DOHH2 (cell line): ENCODE measurements around the gene GPD2.

ENCODE experiments used
- H3F3A ChIP-seq: fragments of 200-600 bp; sonication (generic), shearing (Covaris generic); 2 replicates; pipeline ENCODE4 v1.6.0; 2016; ENCODE audit warnings: antibody characterized with exemption, mild to moderate bottlenecking; ENCODE audit not compliant: control insufficient read depth, insufficient read depth
- H3K27ac ChIP-seq: fragments of 200-600 bp; sonication (generic); 2 replicates; pipeline ENCODE4 v1.5.1; 2014; ENCODE audit warnings: low read depth, mild to moderate bottlenecking, low read length, moderate library complexity
- H3K27me3 ChIP-seq: fragments of 200-600 bp; sonication (generic); 2 replicates; pipeline ENCODE4 v1.6.1; 2014; ENCODE audit warnings: mild to moderate bottlenecking, low read length, mixed read lengths; ENCODE audit not compliant: control insufficient read depth
- H3K36me3 ChIP-seq: fragments of 200-600 bp; sonication (generic); 2 replicates; pipeline ENCODE4 v1.6.1; 2014; ENCODE audit warnings: mild to moderate bottlenecking, low read length, moderate library complexity, mixed read lengths; ENCODE audit not compliant: control insufficient read depth
- H3K4me1 ChIP-seq: fragments of 200-600 bp; sonication (generic); 2 replicates; pipeline ENCODE4 v1.6.1; 2014; ENCODE audit warnings: mild to moderate bottlenecking, low read length, mixed read lengths; ENCODE audit not compliant: control insufficient read depth
- H3K4me2 ChIP-seq: fragments of 200-600 bp; sonication (generic); 2 replicates; pipeline ENCODE4 v1.6.0; 2014; ENCODE audit warnings: mild to moderate bottlenecking, low read length, moderate library complexity
- H3K4me3 ChIP-seq: fragments of 200-600 bp; sonication (generic); 2 replicates; pipeline ENCODE4 v1.5.1; 2014; ENCODE audit warnings: mild to moderate bottlenecking, low read length, mixed read lengths
- H3K79me2 ChIP-seq: fragments of 200-600 bp; sonication (generic); 2 replicates; pipeline ENCODE4 v1.6.1; 2014; ENCODE audit warnings: mild to moderate bottlenecking, low read length, mixed read lengths; ENCODE audit not compliant: control insufficient read depth
- H3K9me2 ChIP-seq: fragments of 200-600 bp; sonication (generic); replicated peaks from 2 replicates; pipeline ENCODE4 v1.6.1; 2014; ENCODE audit warnings: mild to moderate bottlenecking, low read length, mixed read lengths; ENCODE audit not compliant: control insufficient read depth
- H3K9me3 ChIP-seq: fragments of 200-600 bp; sonication (generic); 2 replicates; pipeline ENCODE4 v1.6.1; 2014; ENCODE audit warnings: antibody characterized with exemption, low read length, mixed read lengths; ENCODE audit not compliant: control insufficient read depth, insufficient read depth
- H4K20me1 ChIP-seq: fragments of 200-600 bp; sonication (generic); 2 replicates; pipeline ENCODE4 v1.6.0; 2014; ENCODE audit warnings: low read depth, mild to moderate bottlenecking, antibody characterized with exemption, low read length, moderate library complexity; ENCODE audit not compliant: control insufficient read depth, insufficient read depth
- EZH2phosphoT487 ChIP-seq: fragments of 200-600 bp; sonication (generic); IDR thresholded peaks from 2 replicates; pipeline ENCODE4 v1.6.1; 2017; ENCODE audit warnings: borderline replicate concordance, mild to moderate bottlenecking, antibody characterized with exemption, low read length, moderate library complexity, mixed read lengths
- TF ChIP-seq, protein P1 (sequence below): fragments of 200-600 bp; sonication (generic); IDR thresholded peaks from one replicate; pipeline ENCODE4 v1.5.1; 2014; ENCODE audit warnings: antibody characterized with exemption, mild to moderate bottlenecking, low read depth, low read length; ENCODE audit not compliant: poor library complexity, severe bottlenecking

GPD2 gene

GRCh38 chr2:156600196-156600595 is 164.0 kb downstream of the GPD2 start:
- Histone ChIP-seq H3K79me2 (no peaks in the 10 kb centered on the region), H3K9me3 (no peaks in the 10 kb centered on the region), H3K9me2 (no peaks in the 10 kb centered on the region; the same call in 1 of the 2 replicates), H3K4me1 (no peaks in the 10 kb centered on the region), H3K27ac (no peak overlapping the region), H3K4me2 (no peak overlapping the region), H3F3A (no peaks in the 10 kb centered on the region), H3K36me3 (no peaks in the 10 kb centered on the region), H4K20me1 (no peaks in the 10 kb centered on the region), H3K27me3 (peaks cover 9% of the 10 kb centered on the region), H3K4me3 (no peak overlapping the region)
- TF ChIP-seq, protein P1, sequence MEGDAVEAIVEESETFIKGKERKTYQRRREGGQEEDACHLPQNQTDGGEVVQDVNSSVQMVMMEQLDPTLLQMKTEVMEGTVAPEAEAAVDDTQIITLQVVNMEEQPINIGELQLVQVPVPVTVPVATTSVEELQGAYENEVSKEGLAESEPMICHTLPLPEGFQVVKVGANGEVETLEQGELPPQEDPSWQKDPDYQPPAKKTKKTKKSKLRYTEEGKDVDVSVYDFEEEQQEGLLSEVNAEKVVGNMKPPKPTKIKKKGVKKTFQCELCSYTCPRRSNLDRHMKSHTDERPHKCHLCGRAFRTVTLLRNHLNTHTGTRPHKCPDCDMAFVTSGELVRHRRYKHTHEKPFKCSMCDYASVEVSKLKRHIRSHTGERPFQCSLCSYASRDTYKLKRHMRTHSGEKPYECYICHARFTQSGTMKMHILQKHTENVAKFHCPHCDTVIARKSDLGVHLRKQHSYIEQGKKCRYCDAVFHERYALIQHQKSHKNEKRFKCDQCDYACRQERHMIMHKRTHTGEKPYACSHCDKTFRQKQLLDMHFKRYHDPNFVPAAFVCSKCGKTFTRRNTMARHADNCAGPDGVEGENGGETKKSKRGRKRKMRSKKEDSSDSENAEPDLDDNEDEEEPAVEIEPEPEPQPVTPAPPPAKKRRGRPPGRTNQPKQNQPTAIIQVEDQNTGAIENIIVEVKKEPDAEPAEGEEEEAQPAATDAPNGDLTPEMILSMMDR: no peak
- no peak for TF ChIP-seq EZH2phosphoT487

DNA sequence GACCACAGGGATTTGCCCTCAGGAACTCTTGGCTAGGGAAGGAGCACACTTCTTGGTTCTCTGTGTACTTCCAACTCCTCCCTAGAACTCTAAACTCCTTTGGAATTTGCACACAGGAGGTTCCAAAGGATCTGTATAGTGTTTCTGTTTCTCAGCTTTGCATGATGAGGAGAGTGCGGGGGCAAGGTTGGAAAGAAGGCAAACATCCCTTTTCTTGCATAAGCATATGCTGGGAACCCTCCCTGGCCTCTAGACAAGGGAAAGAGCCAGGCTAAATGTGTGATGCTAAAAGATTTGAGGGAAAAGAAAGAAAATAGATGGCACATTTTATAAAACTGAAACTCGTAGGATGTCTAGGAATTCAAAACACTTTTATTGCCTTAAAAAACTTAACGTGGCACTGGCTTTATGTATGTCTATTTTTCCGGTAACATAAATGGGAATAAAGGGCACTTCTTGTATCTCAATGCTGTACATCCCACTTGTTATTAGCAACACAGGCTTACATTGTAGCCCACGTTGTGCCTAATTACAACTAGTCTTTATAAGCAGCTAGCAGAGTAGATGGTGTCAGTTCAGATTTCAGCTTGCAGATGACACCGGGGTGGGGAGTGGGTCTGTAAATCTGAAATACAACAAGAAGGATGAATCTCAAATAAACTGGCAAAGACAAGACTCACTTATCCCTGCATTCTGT is 165.8 kb downstream of the GPD2 start:
- H3K4me1 ChIP-seq: no peaks in the 10 kb centered on the region
- no peak overlapping the region for H3K4me3 ChIP-seq
- no peaks in the 10 kb centered on the region for H3K9me3 ChIP-seq
- no peaks in the 10 kb centered on the region for H3F3A ChIP-seq
- no peak overlapping the region for H3K27ac ChIP-seq
- H4K20me1 ChIP-seq: no peaks in the 10 kb centered on the region
- no peaks in the 10 kb centered on the region for H3K36me3 ChIP-seq
- TF ChIP-seq, protein P1: no peak
- TF ChIP-seq EZH2phosphoT487: no peak
- H3K4me2 ChIP-seq: no peak overlapping the region
- no peaks in the 10 kb centered on the region; the same call in 1 of the 2 replicates for H3K9me2 ChIP-seq
- peaks cover 6% of the 10 kb centered on the region; the same call in 1 of the 2 replicates for H3K27me3 ChIP-seq
- no peaks in the 10 kb centered on the region for H3K79me2 ChIP-seq

GRCh38 chr2:156602552-156602933 is 166.4 kb downstream of the GPD2 start:
- no peaks in the 10 kb centered on the region for H3K79me2 ChIP-seq
- H3K9me3 ChIP-seq: no peaks in the 10 kb centered on the region
- H3K4me1 ChIP-seq: no peaks in the 10 kb centered on the region

More at GRCh38 chr2:156602552-156602933, 166.4 kb downstream of the GPD2 start:
- Histone ChIP-seq H3F3A (no peaks in the 10 kb centered on the region), H3K27me3 (peaks cover 6% of the 10 kb centered on the region; the same call in 1 of the 2 replicates), H3K4me3 (no peak overlapping the region), H4K20me1 (no peaks in the 10 kb centered on the region), H3K9me2 (no peaks in the 10 kb centered on the region; the same call in 1 of the 2 replicates), H3K36me3 (no peaks in the 10 kb centered on the region), H3K4me2 (no peak overlapping the region), H3K27ac (no peak overlapping the region)
- TF ChIP-seq, protein P1: no peak
- no peak for TF ChIP-seq EZH2phosphoT487
